ENCODE data around the gene ITGB1. TPM values are rescaled to one million over a fixed set of nuclear protein-coding genes. Genes with fewer than 3 reads are reported as not detected.

Gene ITGB1
- total and polyA plus RNA-seq, 9 of the 15 experiments (the other 6 are each of a cell fraction or from before 2014, with no cell fraction given), result 40.2 to 194 (median 155) TPM

- TF ChIP-seq PBX2 (CRISPR knock-in tag; IDR thresholded peaks at IDR 0.05; ENCODE audit: low read depth), result no peak
- peak; percentile 88 for TF ChIP-seq PBX2 (tag; conservative IDR thresholded peaks at IDR 0.05; ENCODE audit: low read depth)
- TF ChIP-seq DDX20 (tag; IDR thresholded peaks at IDR 0.05; ENCODE audit: low read depth), result no peak
- peak; percentile 34 for TF ChIP-seq GABPA (tag; conservative IDR thresholded peaks at IDR 0.05; ENCODE audit: low read depth)
- TF ChIP-seq CLOCK (CRISPR knock-in tag; IDR thresholded peaks at IDR 0.05; ENCODE audit: borderline replicate concordance), result no peak
- no peak for TF ChIP-seq E2F4 (CRISPR knock-in tag; IDR thresholded peaks at IDR 0.05; ENCODE audit: low read depth)
- TF ChIP-seq ZC3H11A (IDR thresholded peaks at IDR 0.05; ENCODE audit: low read depth, low read length), result no peak
- no peak for TF ChIP-seq ZNF79 (CRISPR knock-in tag; IDR thresholded peaks at IDR 0.05; ENCODE audit: low read depth)
- TF ChIP-seq COPS2 (conservative IDR thresholded peaks at IDR 0.05), result no peak
- no peak for TF ChIP-seq RBM14 (IDR thresholded peaks at IDR 0.05; ENCODE audit: borderline replicate concordance, insufficient read depth, low read depth, low read length)
- TF ChIP-seq CBX8 (IDR thresholded peaks at IDR 0.05; ENCODE audit: borderline replicate concordance, extremely low read depth, low read depth, low read length, poor library complexity, severe bottlenecking), result no peak
- TF ChIP-seq NFIX (CRISPR knock-in tag; IDR thresholded peaks at IDR 0.05; ENCODE audit: low read depth), result no peak
- no peak for TF ChIP-seq NONO (IDR thresholded peaks at IDR 0.05; ENCODE audit: low read depth in 2 of 2, low read length in 1 of 2)
- TF ChIP-seq NCOR1 (IDR thresholded peaks at IDR 0.05), result 0 out of 2 replicates have a peak, but pooled peaks have one; percentile 3
- no peak for TF ChIP-seq ZNF75A (CRISPR knock-in tag; IDR thresholded peaks at IDR 0.05)
- TF ChIP-seq ZNF830 (CRISPR knock-in tag; IDR thresholded peaks at IDR 0.05), result no peak
- TF ChIP-seq THRAP3 (IDR thresholded peaks at IDR 0.05; ENCODE audit: borderline replicate concordance), result no peak
- no peak for TF ChIP-seq ELF4 (CRISPR knock-in tag; IDR thresholded peaks at IDR 0.05)
- peak; percentile 54; the same call in 1 of the 2 replicates for TF ChIP-seq CTBP1 (IDR thresholded peaks at IDR 0.05; ENCODE audit: borderline replicate concordance)
- no peak for TF ChIP-seq TAF1 (IDR thresholded peaks at IDR 0.05; ENCODE audit: control insufficient read depth, extremely low read depth, insufficient read depth, low read length, severe bottlenecking)
- TF ChIP-seq MYC (IDR thresholded peaks at IDR 0.05; ENCODE audit: low read depth, low read length), result 0 out of 2 replicates have a peak, but pooled peaks have one; percentile 10
- TF ChIP-seq MYC (CRISPR knock-in tag; IDR thresholded peaks at IDR 0.05; ENCODE audit: borderline replicate concordance, low read depth), result no peak
- no peak for TF ChIP-seq CREM (IDR thresholded peaks at IDR 0.05; ENCODE audit: low read depth)
- no peak for TF ChIP-seq ZNF77 (CRISPR knock-in tag; IDR thresholded peaks at IDR 0.05)
Observed at GRCh38 chr10:32972460-32972859, 14.4 kb upstream of the ITGB1 start (continued).
